Spinal cord (tissue), 10 donors: Measurements from ENCODE around the gene ABCC10. TPM values are rescaled to one million over a fixed set of nuclear protein-coding genes. Genes with fewer than 3 reads are reported as not detected.
"Not testable (repeated sequence)": the region's sequence is repeated elsewhere in the genome, so short reads cannot be mapped to it uniquely, and the experiment has no call there.

Experiments
- DNase-seq, 6 donors: peaks; one replicate each; pipeline versions ENCODE4 v3.0.0 to v3.0.0-alpha.2; 2013 to 2015; ENCODE audit warnings: low spot score in 6 of 6, low read depth in 4 of 6
- H3K27ac ChIP-seq: one replicate; pipeline ENCODE4 v1.5.1; 2013; ENCODE audit warnings: low read depth, low read length, control low read depth
- H3K27me3 ChIP-seq: one replicate; pipeline ENCODE4 v1.6.1; 2013; ENCODE audit warnings: low read length; ENCODE audit not compliant: control insufficient read depth, insufficient read depth
- H3K36me3 ChIP-seq: one replicate; pipeline ENCODE4 v1.6.1; 2013; ENCODE audit warnings: low read length; ENCODE audit not compliant: control insufficient read depth, insufficient read depth
- H3K4me1 ChIP-seq: one replicate; pipeline ENCODE4 v1.6.1; 2013; ENCODE audit warnings: low read length; ENCODE audit not compliant: control insufficient read depth, insufficient read depth
- H3K4me3 ChIP-seq: one replicate; pipeline ENCODE4 v1.5.1; 2013; ENCODE audit warnings: low read depth, low read length, control low read depth
- H3K9me3 ChIP-seq: one replicate; pipeline ENCODE4 v1.6.1; 2013; ENCODE audit warnings: low read length; ENCODE audit not compliant: control insufficient read depth, insufficient read depth
- WGBS: methylation state at CpG from one replicate; pipeline ENCODE4 v1.1.5; 2013; ENCODE audit warnings: missing lambda C conversion rate; ENCODE audit not compliant: insufficient coverage; 5-methylcytosine and 5-hydroxymethylcytosine counted together
- polyA plus RNA-seq, 2 donors: library from polyadenylated mRNA; unstranded; fragments of 120-200 nt; gene quantifications; one replicate each; pipeline ENCODE4 v1.2.1, GENCODE V29; 2013; ENCODE audit not compliant: insufficient read length in 2 of 2
- small RNA-seq: library from RNA; depleted of rRNA; stranded (forward); fragments of <200 nt; gene quantifications from one replicate; pipeline ENCODE3, GENCODE V24; 2014; ENCODE audit warnings: low replicate concordance
- total RNA-seq, 2 donors: library from RNA; depleted of rRNA in 1 of 2; stranded (reverse); fragments of 120-200 nt in 1 of 2; fragments of >200 nt in 1 of 2; gene quantifications; one replicate each; pipeline versions ENCODE4 v1.2.3 to v1.2.4, GENCODE V29; 2013 to 2014
- donor health status: healthy.

The ABCC10 gene
- total and polyA plus RNA-seq, 4 donors, result 15.8 to 55.8 (median 30.6) TPM

- peaks cover 62% of the 10 kb centered on the region for H3K4me1 ChIP-seq
- no peak for DNase-seq
- H3K4me3 ChIP-seq, result no peak overlapping the region
- H3K27ac ChIP-seq, result no peak overlapping the region
- WGBS, result 100% methylated on average over 1 of the region's 6 CpGs
- no peaks in the 10 kb centered on the region for H3K27me3 ChIP-seq
- no peaks in the 10 kb centered on the region for H3K9me3 ChIP-seq
- H3K36me3 ChIP-seq, result peaks cover 54% of the 10 kb centered on the region
Measured at GRCh38 chr6:43497129-43497396, 69.7 kb downstream of the ABCC10 start.

GRCh38 chr6:43497689-43498088 lies 70.3 kb downstream of the ABCC10 start:
- WGBS, result 88% methylated on average over 12 of the region's 12 CpGs
- Histone ChIP-seq H3K27me3 (no peaks in the 10 kb centered on the region), H3K4me3 (no peak overlapping the region), H3K36me3 (peaks cover 60% of the 10 kb centered on the region), H3K4me1 (peaks cover 61% of the 10 kb centered on the region), H3K9me3 (no peaks in the 10 kb centered on the region), H3K27ac (no peak overlapping the region)
- DNase-seq, result no peak

GRCh38 chr6:43498291-43498690 lies 71.0 kb downstream of the ABCC10 start:
- WGBS, result 92% methylated on average over 5 of the region's 5 CpGs
- H3K4me1 ChIP-seq, result peaks cover 64% of the 10 kb centered on the region
- not testable (repeated sequence) for H3K27ac ChIP-seq

GRCh38 chr6:43499028-43499815 lies 71.9 kb downstream of the ABCC10 start:
- Histone ChIP-seq H3K9me3 (no peaks in the 10 kb centered on the region), H3K36me3 (peaks cover 74% of the 10 kb centered on the region), H3K27me3 (no peaks in the 10 kb centered on the region), H3K4me3 (no peak overlapping the region), H3K27ac (peak overlapping the region; percentile 37), H3K4me1 (peaks cover 56% of the 10 kb centered on the region)
- DNase-seq, result peak in 2 of 6 donors; percentile 11 to 64
- WGBS, result 81% methylated on average over 11 of the region's 12 CpGs

More at GRCh38 chr6:43498291-43498690, 71.0 kb downstream of the ABCC10 start:
- not testable (repeated sequence) for H3K9me3 ChIP-seq, H3K4me3 ChIP-seq, DNase-seq, H3K27me3 ChIP-seq
- H3K36me3 ChIP-seq, result peaks cover 66% of the 10 kb centered on the region

Small RNA genes within 50 kb of the gene (small RNA-seq; reads per million reads assigned to genes)
- gene MIR6780B (not detected), gene RNU6-1113P (not detected)

Other genes starting within 250 kb of the ABCC10 start
- gene CUL9, start 245.3 kb upstream of the ABCC10 start, total RNA-seq, result 10 to 100 TPM; 20.8 to 43.2 TPM
- gene CUL9, start 245.3 kb upstream of the ABCC10 start, polyA plus RNA-seq, result 10 to 100 TPM; 42.2 to 68.5 TPM
- 10 to 100 TPM; 18.1 to 70.6 TPM for gene DNPH1, start 198.1 kb upstream of the ABCC10 start, total RNA-seq
- gene DNPH1, start 198.1 kb upstream of the ABCC10 start, polyA plus RNA-seq, result 10 to 100 TPM; 63.9 to 70.1 TPM
- gene TTBK1, start 184.1 kb upstream of the ABCC10 start, total RNA-seq, result 10 to 100 TPM in 1 of 2 donors, 1 to 10 TPM in 1; 6.1 to 12.3 TPM
- gene TTBK1, start 184.1 kb upstream of the ABCC10 start, polyA plus RNA-seq, result 10 to 100 TPM; 26.3 to 29.9 TPM
- gene SLC22A7, start 129.3 kb upstream of the ABCC10 start, total RNA-seq, result under 1 TPM; 0.20 to 0.28 TPM
- 1 to 10 TPM in 1 of 2 donors, under 1 TPM in 1; 0.71 to 2.2 TPM for gene SLC22A7, start 129.3 kb upstream of the ABCC10 start, polyA plus RNA-seq
- 1 to 10 TPM; 5.7 to 8.4 TPM for gene CRIP3, start 118.7 kb upstream of the ABCC10 start, total RNA-seq
- 10 to 100 TPM; 18.6 to 39.9 TPM for gene CRIP3, start 118.7 kb upstream of the ABCC10 start, polyA plus RNA-seq
- 10 to 100 TPM; 17.7 to 22.5 TPM for gene ZNF318, start 57.9 kb upstream of the ABCC10 start, total RNA-seq
- gene ZNF318, start 57.9 kb upstream of the ABCC10 start, polyA plus RNA-seq, result 10 to 100 TPM; 24.6 to 29.2 TPM
- 1 to 10 TPM; 3.5 to 4.1 TPM for gene DLK2, start 28.0 kb downstream of the ABCC10 start, total RNA-seq
- gene DLK2, start 28.0 kb downstream of the ABCC10 start, polyA plus RNA-seq, result 10 to 100 TPM; 13.6 to 14.5 TPM
- gene TJAP1, start 50.0 kb downstream of the ABCC10 start, total RNA-seq, result 10 to 100 TPM in 1 of 2 donors, 1 to 10 TPM in 1; 8.8 to 18.2 TPM
- gene TJAP1, start 50.0 kb downstream of the ABCC10 start, polyA plus RNA-seq, result 10 to 100 TPM; 33.9 to 46.4 TPM
- gene LRRC73, start 82.8 kb downstream of the ABCC10 start, total RNA-seq, result 1 to 10 TPM; 1.8 to 3.2 TPM
- 10 to 100 TPM in 1 of 2 donors, 1 to 10 TPM in 1; 8.2 to 10.5 TPM for gene LRRC73, start 82.8 kb downstream of the ABCC10 start, polyA plus RNA-seq
- 100 to 1,000 TPM in 1 of 2 donors, 10 to 100 TPM in 1; 54.7 to 106 TPM for gene YIPF3, start 89.4 kb downstream of the ABCC10 start, total RNA-seq
- 100 to 1,000 TPM; 125 to 140 TPM for gene YIPF3, start 89.4 kb downstream of the ABCC10 start, polyA plus RNA-seq
- 10 to 100 TPM; 22.6 to 28.9 TPM for gene POLR1C, start 89.5 kb downstream of the ABCC10 start, total RNA-seq
- 10 to 100 TPM; 31.7 to 34.4 TPM for gene POLR1C, start 89.5 kb downstream of the ABCC10 start, polyA plus RNA-seq
- 10 to 100 TPM; 27.4 to 34.7 TPM for gene XPO5, start 148.5 kb downstream of the ABCC10 start, total RNA-seq
- gene XPO5, start 148.5 kb downstream of the ABCC10 start, polyA plus RNA-seq, result 10 to 100 TPM; 46.2 to 48.9 TPM
- 10 to 100 TPM; 10.5 to 13.3 TPM for gene POLH, start 148.6 kb downstream of the ABCC10 start, total RNA-seq
- 10 to 100 TPM in 1 of 2 donors, 1 to 10 TPM in 1; 9.5 to 18.0 TPM for gene POLH, start 148.6 kb downstream of the ABCC10 start, polyA plus RNA-seq
- 10 to 100 TPM; 26.2 to 46.6 TPM for gene GTPBP2, start 201.7 kb downstream of the ABCC10 start, total RNA-seq
- 10 to 100 TPM; 41.2 to 62.9 TPM for gene GTPBP2, start 201.7 kb downstream of the ABCC10 start, polyA plus RNA-seq
- gene MAD2L1BP, start 208.3 kb downstream of the ABCC10 start, total RNA-seq, result 10 to 100 TPM; 14.6 to 28.9 TPM
- gene MAD2L1BP, start 208.3 kb downstream of the ABCC10 start, polyA plus RNA-seq, result 10 to 100 TPM; 26.7 to 27.1 TPM
- 1 to 10 TPM; 1.6 to 4.7 TPM for gene RSPH9, start 217.5 kb downstream of the ABCC10 start, total RNA-seq
- 1 to 10 TPM; 6.4 to 7.1 TPM for gene RSPH9, start 217.5 kb downstream of the ABCC10 start, polyA plus RNA-seq